Measurements from ENCODE around the gene ZFYVE9.
"Not testable (repeated sequence)": the region's sequence is repeated elsewhere in the genome, so short reads cannot be mapped to it uniquely, and the experiment has no call there.

Gene ZFYVE9

GRCh38 chr1:52142220-52143183, 613 bp downstream of the ZFYVE9 start:
- DNase-seq (ENCODE audit: low read depth, low spot score): no peak
- peak overlapping the region; percentile 70 for H3K4me3 ChIP-seq (ENCODE audit: low read length)

GRCh38 chr1:52145137-52145536, 3.2 kb downstream of the ZFYVE9 start:
- no peak overlapping the region for H3K4me3 ChIP-seq (ENCODE audit: low read length)
- DNase-seq (ENCODE audit: low read depth, low spot score): no peak

- DNase-seq (ENCODE audit: low read depth, low spot score); H3K4me3 ChIP-seq (ENCODE audit: low read length): not testable (repeated sequence)
Measured at GRCh38 chr1:52150445-52150844, 8.6 kb downstream of the ZFYVE9 start.

- no peak overlapping the region for H3K4me3 ChIP-seq (ENCODE audit: low read length)
- no peak for DNase-seq (ENCODE audit: low read depth, low spot score)
Measured at GRCh38 chr1:52150946-52151345, 9.1 kb downstream of the ZFYVE9 start.

GRCh38 chr1:52152572-52152971, 10.7 kb downstream of the ZFYVE9 start:
- DNase-seq (ENCODE audit: low read depth, low spot score): no peak

GRCh38 chr1:52153010-52153409, 11.1 kb downstream of the ZFYVE9 start:
- no peak overlapping the region for H3K4me3 ChIP-seq (ENCODE audit: low read length)
- no peak for DNase-seq (ENCODE audit: low read depth, low spot score)

More at GRCh38 chr1:52152572-52152971, 10.7 kb downstream of the ZFYVE9 start:
- H3K4me3 ChIP-seq (ENCODE audit: low read length): no peak overlapping the region

GRCh38 chr1:52153898-52154297, 12.0 kb downstream of the ZFYVE9 start:
- no peak overlapping the region for H3K4me3 ChIP-seq (ENCODE audit: low read length)
- no peak for DNase-seq (ENCODE audit: low read depth, low spot score)

- DNase-seq (ENCODE audit: low read depth, low spot score): no peak
- no peak overlapping the region for H3K4me3 ChIP-seq (ENCODE audit: low read length)
Measured at GRCh38 chr1:52156460-52156859, 14.6 kb downstream of the ZFYVE9 start.

- DNase-seq (ENCODE audit: low read depth, low spot score): no peak
- H3K4me3 ChIP-seq (ENCODE audit: low read length): no peak overlapping the region
Measured at GRCh38 chr1:52157582-52157981, 15.7 kb downstream of the ZFYVE9 start.

- no peak overlapping the region for H3K4me3 ChIP-seq (ENCODE audit: low read length)
- DNase-seq (ENCODE audit: low read depth, low spot score): no peak
Measured at GRCh38 chr1:52158218-52158617, 16.3 kb downstream of the ZFYVE9 start.

- DNase-seq (ENCODE audit: low read depth, low spot score): no peak
- no peak overlapping the region for H3K4me3 ChIP-seq (ENCODE audit: low read length)
Measured at GRCh38 chr1:52159033-52159789, 17.3 kb downstream of the ZFYVE9 start.

GRCh38 chr1:52162947-52163346, 21.1 kb downstream of the ZFYVE9 start:
- no peak for DNase-seq (ENCODE audit: low read depth, low spot score)
- no peak overlapping the region for H3K4me3 ChIP-seq (ENCODE audit: low read length)

- no peak for DNase-seq (ENCODE audit: low read depth, low spot score)
- H3K4me3 ChIP-seq (ENCODE audit: low read length): no peak overlapping the region
Measured at GRCh38 chr1:52164604-52165003, 22.7 kb downstream of the ZFYVE9 start.

GRCh38 chr1:52166996-52167753, 25.3 kb downstream of the ZFYVE9 start:
- no peak for DNase-seq (ENCODE audit: low read depth, low spot score)
- no peak overlapping the region for H3K4me3 ChIP-seq (ENCODE audit: low read length)

GRCh38 chr1:52168373-52169080, 26.6 kb downstream of the ZFYVE9 start:
- H3K4me3 ChIP-seq (ENCODE audit: low read length): no peak overlapping the region

GRCh38 chr1:52171149-52171548, 29.3 kb downstream of the ZFYVE9 start:
- H3K4me3 ChIP-seq (ENCODE audit: low read length); DNase-seq (ENCODE audit: low read depth, low spot score): not testable (repeated sequence)

More at GRCh38 chr1:52168373-52169080, 26.6 kb downstream of the ZFYVE9 start:
- no peak for DNase-seq (ENCODE audit: low read depth, low spot score)

- no peak for DNase-seq (ENCODE audit: low read depth, low spot score)
- no peak overlapping the region for H3K4me3 ChIP-seq (ENCODE audit: low read length)
Measured at GRCh38 chr1:52179073-52179472, 37.2 kb downstream of the ZFYVE9 start.

GRCh38 chr1:52180176-52180575, 38.3 kb downstream of the ZFYVE9 start:
- no peak for DNase-seq (ENCODE audit: low read depth, low spot score)
- no peak overlapping the region for H3K4me3 ChIP-seq (ENCODE audit: low read length)

GRCh38 chr1:52181759-52182158, 39.9 kb downstream of the ZFYVE9 start:
- DNase-seq (ENCODE audit: low read depth, low spot score); H3K4me3 ChIP-seq (ENCODE audit: low read length): not testable (repeated sequence)

Data from Jurkat, Clone E6-1 (cell line).